HCEC 1CT (cell line): ENCODE results near the gene MOB3B.

ENCODE experiments used
- DNase-seq: peaks from one replicate; pipeline ENCODE4 v3.0.0-alpha.2; 2017

MOB3B gene

GRCh38 chr9:27385606-27386322 lies 143.8 kb downstream of the MOB3B start:
- DNase-seq, result no peak

GRCh38 chr9:27384262-27385014 lies 145.2 kb downstream of the MOB3B start:
- DNase-seq, result no peak

- DNase-seq, result no peak
These were observed 146.1 kb downstream of the MOB3B start for GRCh38 chr9:27383524-27383923.

- DNase-seq, result no peak
These were observed 146.6 kb downstream of the MOB3B start for GRCh38 chr9:27382975-27383374.

GRCh38 chr9:27382308-27382707 lies 147.3 kb downstream of the MOB3B start:
- DNase-seq, result no peak

- DNase-seq, result no peak
These were observed 150.0 kb downstream of the MOB3B start for GRCh38 chr9:27379311-27380251.

- no peak for DNase-seq
These were observed 151.7 kb downstream of the MOB3B start for GRCh38 chr9:27377811-27378456.

- DNase-seq, result no peak
These were observed 152.3 kb downstream of the MOB3B start for GRCh38 chr9:27377147-27377807.

GRCh38 chr9:27373851-27374250 lies 155.8 kb downstream of the MOB3B start:
- DNase-seq, result no peak

- no peak for DNase-seq
These were observed 157.0 kb downstream of the MOB3B start for GRCh38 chr9:27372615-27373014.

GRCh38 chr9:27371382-27371781 lies 158.2 kb downstream of the MOB3B start:
- no peak for DNase-seq

- DNase-seq, result no peak
These were observed 160.0 kb downstream of the MOB3B start for GRCh38 chr9:27369591-27369990.

GRCh38 chr9:27368316-27368985 lies 161.2 kb downstream of the MOB3B start:
- no peak for DNase-seq

- no peak for DNase-seq
These were observed 161.7 kb downstream of the MOB3B start for GRCh38 chr9:27367921-27368315.

- DNase-seq, result no peak
These were observed 162.3 kb downstream of the MOB3B start for GRCh38 chr9:27367175-27367798.

- DNase-seq, result no peak
These were observed 163.8 kb downstream of the MOB3B start for GRCh38 chr9:27365707-27366376.

GRCh38 chr9:27362447-27363210 lies 167.0 kb downstream of the MOB3B start:
- DNase-seq, result no peak

- DNase-seq, result no peak
These were observed 168.1 kb downstream of the MOB3B start for GRCh38 chr9:27361492-27361891.

GRCh38 chr9:27359763-27360162 lies 169.9 kb downstream of the MOB3B start:
- DNase-seq, result no peak

- no peak for DNase-seq
These were observed 171.6 kb downstream of the MOB3B start for GRCh38 chr9:27358007-27358406.
